Measurements from ENCODE around the gene TMOD3. TPM values are rescaled to one million over a fixed set of nuclear protein-coding genes. Genes with fewer than 3 reads are reported as not detected.
A peak's percentile ranks its signal among the peaks of the same experiment; 100 is the strongest.

Gene TMOD3
- total RNA-seq, 2 experiments from 2014 or later: 45.9 to 52.8 TPM

- Mint-ChIP-seq H3K4me1 (ENCODE audit: low read depth) (peaks cover 58% of the 10 kb centered on the region), H3K27me3 (ENCODE audit: low read depth) (no peaks in the 10 kb centered on the region), H3K27ac (no peak overlapping the region), H3K4me3 (no peak overlapping the region), H3K36me3 (ENCODE audit: low read depth) (peaks cover 4% of the 10 kb centered on the region), H3K9me3 (no peaks in the 10 kb centered on the region)
- CTCF ChIA-PET: no interaction called here
- no peak for DNase-seq
- intact Hi-C loops (cut with micrococcal nuclease): no loop called here
These were observed 20.4 kb downstream of the TMOD3 start for GRCh38 chr15:51849860-51850259.

GRCh38 chr15:51853998-51854397 is 24.5 kb downstream of the TMOD3 start:
- intact Hi-C loops (cut with micrococcal nuclease): no loop called here
- no peak overlapping the region for H3K4me3 Mint-ChIP-seq
- H3K4me1 Mint-ChIP-seq (ENCODE audit: low read depth): peaks cover 45% of the 10 kb centered on the region

GRCh38 chr15:51855612-51856011 is 26.2 kb downstream of the TMOD3 start:
- Mint-ChIP-seq H3K4me3 (no peak overlapping the region), H3K36me3 (ENCODE audit: low read depth) (peaks cover 12% of the 10 kb centered on the region), H3K9me3 (no peaks in the 10 kb centered on the region), H3K27me3 (ENCODE audit: low read depth) (no peaks in the 10 kb centered on the region), H3K4me1 (ENCODE audit: low read depth) (peaks cover 47% of the 10 kb centered on the region), H3K27ac (no peak overlapping the region)
- CTCF ChIA-PET: interaction anchor here (0.6 to 1.1 kb wide), 2 partner anchors 45 to 217 kb away, joined by 3 read pairs; no protein-coding TSS in a partner anchor
- no peak for DNase-seq
- intact Hi-C loops (cut with micrococcal nuclease): no loop called here

More at GRCh38 chr15:51853998-51854397, 24.5 kb downstream of the TMOD3 start:
- no peak overlapping the region for H3K27ac Mint-ChIP-seq
- no peak for DNase-seq
- CTCF ChIA-PET: interaction anchor here (1.0 to 1.6 kb wide), 2 partner anchors 51 to 77 kb away, joined by 3 read pairs; no protein-coding TSS in a partner anchor
- H3K36me3 Mint-ChIP-seq (ENCODE audit: low read depth): peaks cover 5% of the 10 kb centered on the region
- no peaks in the 10 kb centered on the region for H3K9me3 Mint-ChIP-seq
- no peaks in the 10 kb centered on the region for H3K27me3 Mint-ChIP-seq (ENCODE audit: low read depth)

- no peak overlapping the region for H3K4me3 Mint-ChIP-seq
- no peaks in the 10 kb centered on the region for H3K27me3 Mint-ChIP-seq (ENCODE audit: low read depth)
- intact Hi-C loops (cut with micrococcal nuclease): no loop called here
- CTCF ChIA-PET: no interaction called here
- peaks cover 10% of the 10 kb centered on the region for H3K36me3 Mint-ChIP-seq (ENCODE audit: low read depth)
- H3K9me3 Mint-ChIP-seq: no peaks in the 10 kb centered on the region
- no peak for DNase-seq
- H3K4me1 Mint-ChIP-seq (ENCODE audit: low read depth): peaks cover 51% of the 10 kb centered on the region
- H3K27ac Mint-ChIP-seq: no peak overlapping the region
These were observed 27.4 kb downstream of the TMOD3 start for GRCh38 chr15:51856714-51857380.

- Mint-ChIP-seq H3K36me3 (ENCODE audit: low read depth) (peaks cover 25% of the 10 kb centered on the region), H3K9me3 (no peaks in the 10 kb centered on the region), H3K4me1 (ENCODE audit: low read depth) (peaks cover 68% of the 10 kb centered on the region), H3K27me3 (ENCODE audit: low read depth) (no peaks in the 10 kb centered on the region), H3K4me3 (no peak overlapping the region), H3K27ac (peak overlapping the region; percentile 47)
- peak; percentile 79 for DNase-seq
- CTCF ChIA-PET: interaction anchor here (0.6 kb wide), 1 partner anchor 569 kb away, joined by 4 read pairs; no protein-coding TSS in a partner anchor
- intact Hi-C loops (cut with micrococcal nuclease): loop anchor here (1.0 to 5.0 kb wide), 4 partner anchors 15 to 151 kb away; no protein-coding TSS in a partner anchor
These were observed 32.3 kb downstream of the TMOD3 start for GRCh38 chr15:51861557-51862359.

GRCh38 chr15:51863131-51863530 is 33.7 kb downstream of the TMOD3 start:
- H3K27me3 Mint-ChIP-seq (ENCODE audit: low read depth): no peaks in the 10 kb centered on the region
- intact Hi-C loops (cut with micrococcal nuclease): loop anchor here (2.0 to 5.0 kb wide), 3 partner anchors 16 to 149 kb away; no protein-coding TSS in a partner anchor
- no peaks in the 10 kb centered on the region for H3K9me3 Mint-ChIP-seq

GRCh38 chr15:51864408-51865056 is 35.1 kb downstream of the TMOD3 start:
- H3K4me1 Mint-ChIP-seq (ENCODE audit: low read depth): peaks cover 58% of the 10 kb centered on the region
- H3K4me3 Mint-ChIP-seq: no peak overlapping the region
- CTCF ChIA-PET: interaction anchor here (0.9 kb wide), 1 partner anchor 13 kb away, joined by 3 read pairs; no protein-coding TSS in a partner anchor
- H3K9me3 Mint-ChIP-seq: no peaks in the 10 kb centered on the region
- peak; percentile 61 for DNase-seq
- peak overlapping the region; percentile 65 for H3K27ac Mint-ChIP-seq
- intact Hi-C loops (cut with micrococcal nuclease): loop anchor here (5.0 kb wide), 1 partner anchor 148 kb away; no protein-coding TSS in a partner anchor
- H3K27me3 Mint-ChIP-seq (ENCODE audit: low read depth): no peaks in the 10 kb centered on the region
- peaks cover 38% of the 10 kb centered on the region for H3K36me3 Mint-ChIP-seq (ENCODE audit: low read depth)

More at GRCh38 chr15:51863131-51863530, 33.7 kb downstream of the TMOD3 start:
- Mint-ChIP-seq H3K4me3 (no peak overlapping the region), H3K36me3 (ENCODE audit: low read depth) (peaks cover 35% of the 10 kb centered on the region), H3K4me1 (ENCODE audit: low read depth) (peaks cover 63% of the 10 kb centered on the region), H3K27ac (peak overlapping the region; percentile 39)
- CTCF ChIA-PET: no interaction called here
- DNase-seq: no peak

GRCh38 chr15:51865317-51865716 is 35.9 kb downstream of the TMOD3 start:
- no peak for DNase-seq
- CTCF ChIA-PET: interaction anchor here (0.9 to 2.9 kb wide), 2 partner anchors 13 to 24 kb away, joined by 3 to 8 read pairs; no protein-coding TSS in a partner anchor
- Mint-ChIP-seq H3K9me3 (no peaks in the 10 kb centered on the region), H3K27me3 (ENCODE audit: low read depth) (no peaks in the 10 kb centered on the region), H3K36me3 (ENCODE audit: low read depth) (peaks cover 38% of the 10 kb centered on the region), H3K4me3 (no peak overlapping the region), H3K4me1 (ENCODE audit: low read depth) (peaks cover 50% of the 10 kb centered on the region), H3K27ac (peak overlapping the region; percentile 3)
- intact Hi-C loops (cut with micrococcal nuclease): no loop called here

GRCh38 chr15:51866161-51866560 is 36.7 kb downstream of the TMOD3 start:
- intact Hi-C loops (cut with micrococcal nuclease): no loop called here
- Mint-ChIP-seq H3K4me1 (ENCODE audit: low read depth) (peaks cover 42% of the 10 kb centered on the region), H3K36me3 (ENCODE audit: low read depth) (peaks cover 46% of the 10 kb centered on the region), H3K9me3 (no peaks in the 10 kb centered on the region), H3K27ac (no peak overlapping the region), H3K27me3 (ENCODE audit: low read depth) (no peaks in the 10 kb centered on the region), H3K4me3 (no peak overlapping the region)
- CTCF ChIA-PET: interaction anchor here (0.6 to 2.9 kb wide), 4 partner anchors 21 to 275 kb away, joined by 3 to 8 read pairs (median 4); no protein-coding TSS in a partner anchor
- DNase-seq: no peak

- peaks cover 37% of the 10 kb centered on the region for H3K4me1 Mint-ChIP-seq (ENCODE audit: low read depth)
- no peak overlapping the region for H3K27ac Mint-ChIP-seq
- DNase-seq: no peak
- no peaks in the 10 kb centered on the region for H3K27me3 Mint-ChIP-seq (ENCODE audit: low read depth)
- H3K4me3 Mint-ChIP-seq: no peak overlapping the region
- intact Hi-C loops (cut with micrococcal nuclease): no loop called here
- H3K9me3 Mint-ChIP-seq: no peaks in the 10 kb centered on the region
- peaks cover 49% of the 10 kb centered on the region for H3K36me3 Mint-ChIP-seq (ENCODE audit: low read depth)
- CTCF ChIA-PET: interaction anchor here (0.6 to 2.9 kb wide), 3 partner anchors 22 to 264 kb away, joined by 3 to 8 read pairs (median 4); no protein-coding TSS in a partner anchor
These were observed 37.3 kb downstream of the TMOD3 start for GRCh38 chr15:51866751-51867150.

GRCh38 chr15:51869060-51869421 is 39.6 kb downstream of the TMOD3 start:
- Mint-ChIP-seq H3K4me1 (ENCODE audit: low read depth) (peaks cover 14% of the 10 kb centered on the region), H3K27ac (no peak overlapping the region), H3K9me3 (no peaks in the 10 kb centered on the region), H3K27me3 (ENCODE audit: low read depth) (no peaks in the 10 kb centered on the region), H3K36me3 (ENCODE audit: low read depth) (peaks cover 44% of the 10 kb centered on the region), H3K4me3 (no peak overlapping the region)
- no peak for DNase-seq
- CTCF ChIA-PET: interaction anchor here (0.6 kb wide), 1 partner anchor 32 kb away, joined by 4 read pairs; no protein-coding TSS in a partner anchor
- intact Hi-C loops (cut with micrococcal nuclease): no loop called here

- Mint-ChIP-seq H3K27ac (no peak overlapping the region), H3K4me3 (no peak overlapping the region), H3K36me3 (ENCODE audit: low read depth) (peaks cover 45% of the 10 kb centered on the region), H3K9me3 (no peaks in the 10 kb centered on the region), H3K27me3 (ENCODE audit: low read depth) (no peaks in the 10 kb centered on the region), H3K4me1 (ENCODE audit: low read depth) (no peaks in the 10 kb centered on the region)
- CTCF ChIA-PET: no interaction called here
- intact Hi-C loops (cut with micrococcal nuclease): no loop called here
- no peak for DNase-seq
These were observed 41.3 kb downstream of the TMOD3 start for GRCh38 chr15:51870774-51871173.
